ENCODE data around the gene SLC2A1. TPM values are rescaled to one million over a fixed set of nuclear protein-coding genes. Genes with fewer than 3 reads are reported as not detected.
A peak's percentile ranks its signal among the peaks of the same experiment; 100 is the strongest.

Gene SLC2A1
- total and polyA plus RNA-seq, 9 of the 15 experiments (the other 6 are each of a cell fraction or from before 2014, with no cell fraction given): 12.6 to 153 (median 48.0) TPM

DNA sequence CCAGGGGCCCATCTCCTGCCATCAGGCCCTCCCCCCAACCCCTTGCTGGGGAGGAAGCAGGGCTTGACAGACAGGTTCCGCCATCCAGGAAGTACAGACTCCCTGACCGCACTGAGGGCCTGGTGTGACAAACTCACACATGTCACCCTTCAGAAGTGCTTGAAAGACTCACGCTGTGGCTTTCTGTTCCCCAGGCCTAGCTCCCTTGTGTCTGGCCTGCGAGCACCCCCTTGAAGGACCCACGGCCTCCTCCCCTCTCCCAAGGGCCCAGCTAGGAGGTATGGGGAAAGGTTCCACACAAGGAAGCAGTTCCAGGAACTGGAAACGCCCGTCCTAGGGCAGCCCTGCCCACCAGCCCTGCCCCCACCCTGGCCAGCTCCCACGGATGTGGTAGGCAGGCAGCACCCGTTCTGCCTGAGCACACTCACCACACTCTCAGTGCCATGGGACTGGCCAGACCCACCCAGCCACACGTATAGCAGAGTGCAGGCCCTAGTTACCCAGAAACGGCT is 26.7 kb downstream of the SLC2A1 start (continued):
- TF ChIP-seq, protein P1, sequence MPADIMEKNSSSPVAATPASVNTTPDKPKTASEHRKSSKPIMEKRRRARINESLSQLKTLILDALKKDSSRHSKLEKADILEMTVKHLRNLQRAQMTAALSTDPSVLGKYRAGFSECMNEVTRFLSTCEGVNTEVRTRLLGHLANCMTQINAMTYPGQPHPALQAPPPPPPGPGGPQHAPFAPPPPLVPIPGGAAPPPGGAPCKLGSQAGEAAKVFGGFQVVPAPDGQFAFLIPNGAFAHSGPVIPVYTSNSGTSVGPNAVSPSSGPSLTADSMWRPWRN (IDR thresholded peaks at IDR 0.05; ENCODE audit: low read depth): no peak
- TF ChIP-seq ARNT (IDR thresholded peaks at IDR 0.05) (no peak), PYGO2 (tag; IDR thresholded peaks at IDR 0.05) (no peak), ZNF644 (tag; IDR thresholded peaks at IDR 0.05; ENCODE audit: low read depth) (no peak), TSC22D4 (tag; IDR thresholded peaks at IDR 0.05) (no peak), HDAC1 (IDR thresholded peaks at IDR 0.05) (no peak), FOXM1 (IDR thresholded peaks at IDR 0.05; ENCODE audit: low read depth) (no peak), FOXM1 (CRISPR knock-in tag; IDR thresholded peaks at IDR 0.05; ENCODE audit: low read depth) (no peak), ZNF699 (CRISPR knock-in tag; IDR thresholded peaks at IDR 0.05; ENCODE audit: insufficient replicate concordance) (no peak), CHD2 (IDR thresholded peaks at IDR 0.05; ENCODE audit: low read depth, low read length) (0 out of 2 replicates have a peak, but pooled peaks have one; percentile 24), GABPA (tag; conservative IDR thresholded peaks at IDR 0.05; ENCODE audit: low read depth) (peak; percentile 42; the same call in 1 of the 2 replicates), SLC30A9 (CRISPR knock-in tag; IDR thresholded peaks at IDR 0.05) (no peak), MEIS2 (IDR thresholded peaks at IDR 0.05; ENCODE audit: partially characterized antibody) (peak; percentile 14), ZNF408 (CRISPR knock-in tag; IDR thresholded peaks at IDR 0.05; ENCODE audit: low read depth) (no peak), ZNF561 (CRISPR knock-in tag; conservative IDR thresholded peaks at IDR 0.05) (no peak), DACH1 (IDR thresholded peaks at IDR 0.05; ENCODE audit: partially characterized antibody) (no peak), ETV1 (tag; conservative IDR thresholded peaks at IDR 0.05; ENCODE audit: low read depth) (peak; percentile 58; the same call in 1 of the 2 replicates), ETV6 (IDR thresholded peaks at IDR 0.05; ENCODE audit: borderline replicate concordance in 1 of 2, low read depth in 2 of 2, low read length in 1 of 2) (no peak; a peak in 1 of 4 replicates), ETV6 (CRISPR knock-in tag; IDR thresholded peaks at IDR 0.05; ENCODE audit: borderline replicate concordance) (no peak)
- TF ChIP-seq, protein P2, sequence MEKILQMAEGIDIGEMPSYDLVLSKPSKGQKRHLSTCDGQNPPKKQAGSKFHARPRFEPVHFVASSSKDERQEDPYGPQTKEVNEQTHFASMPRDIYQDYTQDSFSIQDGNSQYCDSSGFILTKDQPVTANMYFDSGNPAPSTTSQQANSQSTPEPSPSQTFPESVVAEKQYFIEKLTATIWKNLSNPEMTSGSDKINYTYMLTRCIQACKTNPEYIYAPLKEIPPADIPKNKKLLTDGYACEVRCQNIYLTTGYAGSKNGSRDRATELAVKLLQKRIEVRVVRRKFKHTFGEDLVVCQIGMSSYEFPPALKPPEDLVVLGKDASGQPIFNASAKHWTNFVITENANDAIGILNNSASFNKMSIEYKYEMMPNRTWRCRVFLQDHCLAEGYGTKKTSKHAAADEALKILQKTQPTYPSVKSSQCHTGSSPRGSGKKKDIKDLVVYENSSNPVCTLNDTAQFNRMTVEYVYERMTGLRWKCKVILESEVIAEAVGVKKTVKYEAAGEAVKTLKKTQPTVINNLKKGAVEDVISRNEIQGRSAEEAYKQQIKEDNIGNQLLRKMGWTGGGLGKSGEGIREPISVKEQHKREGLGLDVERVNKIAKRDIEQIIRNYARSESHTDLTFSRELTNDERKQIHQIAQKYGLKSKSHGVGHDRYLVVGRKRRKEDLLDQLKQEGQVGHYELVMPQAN (IDR thresholded peaks at IDR 0.05; ENCODE audit: borderline replicate concordance): no peak
- TF ChIP-seq, protein P3, sequence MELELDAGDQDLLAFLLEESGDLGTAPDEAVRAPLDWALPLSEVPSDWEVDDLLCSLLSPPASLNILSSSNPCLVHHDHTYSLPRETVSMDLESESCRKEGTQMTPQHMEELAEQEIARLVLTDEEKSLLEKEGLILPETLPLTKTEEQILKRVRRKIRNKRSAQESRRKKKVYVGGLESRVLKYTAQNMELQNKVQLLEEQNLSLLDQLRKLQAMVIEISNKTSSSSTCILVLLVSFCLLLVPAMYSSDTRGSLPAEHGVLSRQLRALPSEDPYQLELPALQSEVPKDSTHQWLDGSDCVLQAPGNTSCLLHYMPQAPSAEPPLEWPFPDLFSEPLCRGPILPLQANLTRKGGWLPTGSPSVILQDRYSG (tag; conservative IDR thresholded peaks at IDR 0.05; ENCODE audit: low read depth): 0 out of 2 replicates have a peak, but pooled peaks have one; percentile 43
- TF ChIP-seq, protein P4, sequence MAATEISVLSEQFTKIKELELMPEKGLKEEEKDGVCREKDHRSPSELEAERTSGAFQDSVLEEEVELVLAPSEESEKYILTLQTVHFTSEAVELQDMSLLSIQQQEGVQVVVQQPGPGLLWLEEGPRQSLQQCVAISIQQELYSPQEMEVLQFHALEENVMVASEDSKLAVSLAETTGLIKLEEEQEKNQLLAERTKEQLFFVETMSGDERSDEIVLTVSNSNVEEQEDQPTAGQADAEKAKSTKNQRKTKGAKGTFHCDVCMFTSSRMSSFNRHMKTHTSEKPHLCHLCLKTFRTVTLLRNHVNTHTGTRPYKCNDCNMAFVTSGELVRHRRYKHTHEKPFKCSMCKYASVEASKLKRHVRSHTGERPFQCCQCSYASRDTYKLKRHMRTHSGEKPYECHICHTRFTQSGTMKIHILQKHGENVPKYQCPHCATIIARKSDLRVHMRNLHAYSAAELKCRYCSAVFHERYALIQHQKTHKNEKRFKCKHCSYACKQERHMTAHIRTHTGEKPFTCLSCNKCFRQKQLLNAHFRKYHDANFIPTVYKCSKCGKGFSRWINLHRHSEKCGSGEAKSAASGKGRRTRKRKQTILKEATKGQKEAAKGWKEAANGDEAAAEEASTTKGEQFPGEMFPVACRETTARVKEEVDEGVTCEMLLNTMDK (IDR thresholded peaks at IDR 0.05; ENCODE audit: borderline replicate concordance, insufficient read depth, low read depth, low read length, poor library complexity, severe bottlenecking): no peak
